Suppressor macrophage treated with lipopolysaccharide for 1 hour (primary cell): ENCODE results near the gene ADD2.
"Not testable (repeated sequence)": the region's sequence is repeated elsewhere in the genome, so short reads cannot be mapped to it uniquely, and the experiment has no call there.

Experiments used
- DNase-seq, 3 donors: peaks; one replicate each; pipeline ENCODE4 v3.0.0-alpha.2; 2020 to 2022

Gene ADD2

DNA sequence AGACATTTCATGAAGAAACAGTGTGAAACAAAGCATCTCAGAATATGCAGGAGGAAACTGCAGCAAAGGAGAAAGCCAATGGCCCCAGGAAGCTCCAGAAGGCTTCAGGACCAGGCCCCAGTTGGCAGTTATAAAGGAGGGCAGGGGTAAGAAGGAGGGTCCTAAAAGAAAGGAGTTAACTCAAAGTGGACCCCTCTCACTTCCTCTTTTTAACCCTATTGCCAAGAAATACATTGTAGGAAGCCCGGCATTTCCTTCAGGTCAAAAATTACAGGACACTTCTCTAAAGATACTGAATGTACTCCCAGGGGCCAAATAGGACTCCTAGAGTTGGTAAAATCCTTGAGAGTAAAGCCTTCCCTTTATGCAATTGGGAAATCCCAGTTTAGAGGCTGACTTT lies 137.2 kb downstream of the ADD2 start:
- DNase-seq: peak in 1 of 3 donors; percentile 4

DNA sequence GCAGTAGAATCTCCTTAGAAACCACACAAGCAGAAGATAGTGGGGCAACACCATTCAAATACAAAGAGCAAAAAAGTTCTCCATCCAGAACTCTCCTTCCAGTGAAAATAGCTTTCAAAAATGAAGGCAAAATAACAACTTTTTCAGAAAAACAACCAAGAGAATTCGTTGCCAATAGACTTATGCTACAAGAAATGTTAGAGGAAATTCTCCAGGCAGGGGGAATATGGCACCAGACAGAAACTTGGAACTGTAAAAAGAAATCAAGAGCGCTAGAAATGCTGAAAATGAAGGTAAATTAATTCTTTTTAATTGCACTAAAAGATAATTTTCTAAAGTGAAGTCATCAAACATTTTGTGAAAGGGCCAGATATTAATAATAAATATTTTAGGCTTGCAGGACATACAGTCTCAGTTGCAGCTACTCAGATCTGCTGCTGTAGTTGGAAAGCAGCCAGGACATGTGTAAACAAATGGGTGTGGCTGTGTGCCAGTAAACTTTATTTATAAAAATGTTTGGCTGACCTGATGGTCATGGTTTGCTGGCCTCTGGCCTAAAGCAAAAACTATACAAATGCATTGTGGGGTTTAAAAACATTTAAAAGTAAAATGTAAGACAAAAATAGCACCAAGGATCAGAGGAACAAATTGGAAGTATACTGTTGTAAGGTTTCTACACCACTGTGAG lies 140.6 kb downstream of the ADD2 start:
- no peak for DNase-seq

DNA sequence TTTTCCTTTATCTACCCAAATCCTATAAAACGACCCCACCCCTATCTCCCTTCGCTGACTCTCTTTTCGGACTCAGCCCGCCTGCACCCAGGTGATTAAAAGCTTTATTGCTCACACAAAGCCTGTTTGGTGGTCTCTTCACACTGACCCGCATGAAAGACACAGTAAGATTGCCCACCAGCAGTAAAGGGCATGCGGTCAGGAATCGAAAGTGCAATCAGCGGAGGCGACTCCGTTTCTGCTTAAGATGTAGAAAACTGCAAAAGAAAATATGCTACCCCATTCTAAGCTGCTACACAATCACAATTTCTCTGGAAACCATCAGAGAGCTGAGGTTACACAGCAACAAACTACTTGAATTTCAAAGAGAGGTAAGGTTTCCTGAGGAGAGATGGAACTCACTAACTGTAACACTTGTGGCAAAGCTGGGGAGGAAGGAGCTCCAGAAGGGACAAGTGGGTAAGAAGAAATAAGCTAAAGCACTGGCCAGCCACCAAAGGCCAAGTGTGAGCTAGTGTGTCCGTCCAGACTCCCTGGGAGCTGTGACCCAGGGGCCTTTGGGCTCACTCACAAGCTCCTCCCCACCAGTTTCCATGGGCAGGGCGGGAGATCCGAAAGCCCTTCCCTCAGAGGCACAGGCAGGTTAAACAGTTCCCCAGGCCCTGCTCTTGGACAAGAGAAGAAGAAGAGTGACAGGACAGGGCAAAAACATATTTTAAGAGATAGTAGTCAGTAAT lies 141.6 kb downstream of the ADD2 start:
- DNase-seq: no peak

DNA sequence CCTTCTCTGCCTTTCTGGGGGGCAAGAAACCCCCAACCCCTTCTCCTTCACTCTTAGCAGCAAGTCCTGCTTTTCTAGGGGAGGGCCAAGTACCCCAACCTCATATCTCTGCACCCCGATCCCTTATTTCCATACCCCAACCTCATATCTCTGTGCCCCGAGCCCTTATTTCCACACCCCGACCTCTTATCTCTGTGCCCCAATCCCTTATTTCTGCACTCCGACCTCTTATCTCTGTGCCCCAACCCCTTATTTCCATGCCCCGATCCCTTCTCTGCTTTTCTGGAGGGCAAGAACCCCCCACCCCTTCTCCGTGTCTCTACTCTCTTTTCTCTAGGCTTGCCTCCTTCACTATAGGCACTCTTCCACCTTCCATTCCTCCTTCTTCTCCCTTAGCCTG lies 146.5 kb downstream of the ADD2 start:
- not testable (repeated sequence) for DNase-seq

DNA sequence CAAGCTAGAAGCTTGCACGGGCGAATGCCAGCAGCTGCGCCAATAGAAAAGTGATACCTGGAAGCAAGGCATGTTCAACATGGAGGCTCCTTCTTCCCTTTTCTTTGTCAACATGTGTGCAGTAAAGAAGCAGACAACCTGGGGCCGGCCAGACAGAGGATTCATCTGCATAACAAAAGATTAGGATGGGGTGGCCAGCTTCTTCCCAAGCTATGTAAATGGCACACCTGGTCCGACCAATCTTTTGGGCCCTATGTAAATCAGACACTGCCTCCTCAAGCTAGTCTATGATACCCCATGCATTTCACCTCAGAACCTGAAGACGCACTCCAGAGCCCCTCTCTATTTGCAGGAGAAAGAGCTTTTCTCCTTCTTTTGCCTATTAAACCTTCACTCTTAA lies 148.0 kb downstream of the ADD2 start:
- no peak for DNase-seq

DNA sequence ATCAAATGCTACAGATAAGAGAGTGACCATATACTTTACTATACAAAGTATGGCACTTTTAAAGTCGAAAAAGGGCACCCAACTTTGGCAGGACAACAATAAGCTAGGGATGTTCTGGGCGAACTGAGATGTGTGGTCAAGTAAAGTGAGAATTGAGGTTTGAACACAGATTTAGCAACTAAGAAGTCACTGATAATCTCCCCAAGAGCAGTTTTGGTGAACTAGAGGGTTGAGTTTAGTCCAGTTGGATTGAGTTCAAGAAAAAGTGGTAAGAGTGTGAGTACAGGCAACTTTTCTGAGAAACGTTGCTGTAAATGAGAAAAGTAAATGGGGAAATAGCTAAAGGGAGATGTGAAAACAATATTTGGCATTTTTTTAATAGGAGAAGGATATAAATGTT lies 148.8 kb downstream of the ADD2 start:
- no peak for DNase-seq

DNA sequence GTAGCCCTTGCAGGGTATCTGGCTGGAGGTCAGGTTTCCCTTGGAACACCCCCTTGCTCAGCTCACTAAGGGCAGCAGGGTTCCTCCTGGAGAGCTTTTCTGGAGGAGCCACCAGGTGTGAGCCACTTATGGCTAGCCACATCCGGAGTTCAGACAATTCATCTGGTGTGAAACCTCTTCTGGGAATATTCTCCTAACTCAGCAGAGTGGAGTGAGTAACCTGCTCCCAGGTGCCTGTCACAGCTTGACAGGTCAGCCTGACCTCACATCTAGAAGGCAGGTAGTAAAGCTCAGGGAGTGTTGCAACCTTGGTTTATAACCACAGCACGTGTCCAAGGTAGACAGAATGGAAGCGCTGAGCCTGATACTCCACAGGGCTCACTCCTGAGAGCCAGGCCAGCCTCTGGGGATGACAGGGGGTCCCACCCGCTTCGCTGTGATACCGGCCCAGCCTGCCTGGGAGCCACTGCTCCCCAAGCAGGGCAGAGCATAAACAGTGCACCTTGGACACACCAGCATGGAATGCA lies 151.8 kb downstream of the ADD2 start:
- peak in 1 of 3 donors; percentile 9 for DNase-seq

DNA sequence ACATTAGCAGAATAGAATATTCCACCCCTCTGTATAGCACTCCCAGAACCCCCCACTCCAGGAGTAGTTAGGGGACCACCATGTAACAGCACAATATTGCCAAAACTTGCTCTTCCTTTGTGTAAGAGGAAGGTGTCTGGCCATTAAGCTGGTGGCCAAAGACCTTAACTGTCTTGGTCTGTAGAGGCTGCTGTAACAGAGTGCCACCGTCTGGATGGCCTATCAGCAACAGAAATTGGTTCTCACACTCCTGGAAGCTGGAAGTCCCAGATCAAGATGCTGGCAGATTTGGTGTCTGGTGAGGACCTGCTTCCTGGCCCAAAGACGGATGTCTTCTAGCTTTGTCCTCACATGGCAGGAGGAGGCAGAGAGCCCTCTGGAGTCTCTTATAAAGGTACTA lies 152.8 kb downstream of the ADD2 start:
- no peak for DNase-seq

DNA sequence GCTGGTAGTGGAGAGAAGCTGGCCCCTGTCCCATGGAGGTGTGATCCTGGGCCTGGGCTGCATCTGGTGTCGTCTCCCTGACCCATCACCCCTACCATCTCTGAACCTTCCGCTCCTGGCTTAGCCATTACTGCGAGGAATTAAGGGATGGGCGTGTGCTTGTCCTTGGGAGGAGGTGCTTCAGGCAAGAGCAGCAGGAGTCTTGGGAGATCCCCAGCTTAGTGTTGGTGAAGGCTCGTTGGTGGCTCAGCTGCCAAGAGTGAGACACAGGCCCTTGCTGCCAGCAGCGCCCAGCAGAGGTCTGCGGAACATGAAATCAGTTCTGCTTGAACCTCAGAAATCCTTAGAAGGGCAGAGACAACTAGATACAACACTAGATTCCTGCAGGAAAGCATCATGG lies 154.5 kb downstream of the ADD2 start:
- DNase-seq: no peak

DNA sequence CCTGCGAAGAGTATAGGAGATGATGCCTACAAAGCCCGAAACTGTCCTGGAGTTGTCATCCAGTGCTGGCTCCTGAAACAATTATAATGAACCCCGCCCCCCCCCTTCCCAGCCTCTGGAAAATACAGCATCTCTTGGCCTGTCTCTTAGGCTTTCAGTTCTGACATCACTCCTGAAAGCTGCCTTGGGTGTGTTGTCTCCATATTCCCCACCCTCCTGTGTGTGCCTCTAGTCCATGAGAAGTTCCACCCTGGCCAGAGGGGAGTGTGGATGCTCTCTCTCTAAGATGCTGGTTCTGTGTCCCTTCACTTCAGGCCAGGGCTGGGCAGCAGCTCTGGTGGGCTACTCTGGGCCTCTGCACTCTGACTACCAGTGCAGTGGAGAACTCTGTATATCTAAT lies 155.4 kb downstream of the ADD2 start:
- no peak for DNase-seq

DNA sequence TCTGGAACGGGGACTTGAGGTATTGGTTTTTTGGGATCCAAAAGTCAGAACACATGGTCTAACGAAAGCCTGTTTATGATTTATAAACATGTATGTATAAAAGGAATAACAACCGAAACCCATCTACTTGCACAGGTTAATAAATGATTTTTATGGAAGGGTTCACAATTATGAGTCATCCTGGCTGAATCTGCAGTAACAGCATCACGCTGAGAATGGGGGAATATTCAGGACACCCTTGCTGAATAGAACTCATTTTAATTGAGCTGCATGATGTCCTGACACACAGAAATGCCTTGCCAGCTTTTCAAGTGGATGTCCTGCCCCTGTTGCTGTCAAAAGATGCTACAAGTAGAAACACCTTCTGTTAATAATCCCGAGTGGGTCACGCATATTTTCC lies 159.6 kb downstream of the ADD2 start:
- DNase-seq: no peak

DNA sequence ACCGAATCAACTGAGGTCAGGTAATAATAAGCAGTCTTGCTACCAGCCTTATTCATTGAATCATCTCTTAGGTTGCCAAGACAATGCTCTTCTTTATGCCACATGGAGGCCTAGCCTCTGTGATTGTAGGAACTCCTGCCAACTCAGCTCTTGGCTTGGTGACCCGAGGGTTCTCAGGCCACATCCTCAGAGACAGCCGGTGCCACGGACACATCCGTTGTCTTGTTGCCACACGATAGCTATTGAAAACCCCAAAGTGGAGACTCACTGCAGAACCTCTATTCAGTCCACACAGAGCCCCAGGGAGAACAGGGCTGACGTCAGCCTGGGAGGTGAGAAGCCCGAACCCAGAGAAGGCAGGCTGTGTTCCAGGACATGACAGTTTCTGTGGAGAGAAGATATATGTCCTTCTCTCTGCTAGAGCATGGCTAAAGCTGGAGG lies 160.9 kb downstream of the ADD2 start:
- DNase-seq: no peak
